Measurements from ENCODE around the gene SLC17A1. TPM values are rescaled to one million over a fixed set of nuclear protein-coding genes. Genes with fewer than 3 reads are reported as not detected.

Gene SLC17A1, protein sequence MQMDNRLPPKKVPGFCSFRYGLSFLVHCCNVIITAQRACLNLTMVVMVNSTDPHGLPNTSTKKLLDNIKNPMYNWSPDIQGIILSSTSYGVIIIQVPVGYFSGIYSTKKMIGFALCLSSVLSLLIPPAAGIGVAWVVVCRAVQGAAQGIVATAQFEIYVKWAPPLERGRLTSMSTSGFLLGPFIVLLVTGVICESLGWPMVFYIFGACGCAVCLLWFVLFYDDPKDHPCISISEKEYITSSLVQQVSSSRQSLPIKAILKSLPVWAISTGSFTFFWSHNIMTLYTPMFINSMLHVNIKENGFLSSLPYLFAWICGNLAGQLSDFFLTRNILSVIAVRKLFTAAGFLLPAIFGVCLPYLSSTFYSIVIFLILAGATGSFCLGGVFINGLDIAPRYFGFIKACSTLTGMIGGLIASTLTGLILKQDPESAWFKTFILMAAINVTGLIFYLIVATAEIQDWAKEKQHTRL
- not detected in 2 replicates for total RNA-seq

DNA sequence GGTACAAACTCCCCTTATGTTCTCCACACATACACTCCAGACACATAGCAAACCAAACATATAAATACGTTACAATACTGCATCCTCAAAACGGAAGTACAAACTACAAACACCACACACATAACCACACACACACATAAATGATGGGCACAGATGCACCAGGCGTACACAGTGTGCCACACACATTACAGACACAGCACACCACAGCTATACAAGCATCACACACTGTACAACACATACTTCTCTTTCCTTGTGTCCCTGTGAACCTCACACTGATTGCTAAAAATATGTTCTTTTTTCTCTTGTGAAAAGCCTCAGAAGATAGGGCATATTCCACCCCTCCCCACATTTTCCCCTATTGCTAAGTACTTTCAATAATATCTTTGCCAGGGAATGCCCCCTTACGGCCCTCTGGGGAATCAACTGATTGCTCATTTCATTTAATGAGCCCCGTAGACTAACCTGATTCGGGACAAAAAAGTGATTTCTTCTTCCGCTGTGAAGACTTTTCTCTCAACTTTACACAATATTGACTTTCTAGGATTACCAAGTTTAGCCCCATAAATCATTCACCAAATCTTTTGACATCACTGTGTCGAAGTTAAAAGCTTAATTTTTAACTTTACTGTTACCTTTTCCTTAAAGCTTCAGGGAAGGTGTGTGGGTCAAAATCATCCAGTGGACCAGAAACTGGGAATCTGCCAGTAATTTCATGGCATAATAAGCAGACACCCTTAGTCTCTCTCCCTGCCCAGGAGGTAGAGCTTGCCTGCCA lies at the start of gene SLC17A1:
Gene SLC17A1, minus strand, starts transcription at position 521 of the 775 bp plus-strand sequence. CDS start 1,495 bp downstream, outside the sequence.

DNA sequence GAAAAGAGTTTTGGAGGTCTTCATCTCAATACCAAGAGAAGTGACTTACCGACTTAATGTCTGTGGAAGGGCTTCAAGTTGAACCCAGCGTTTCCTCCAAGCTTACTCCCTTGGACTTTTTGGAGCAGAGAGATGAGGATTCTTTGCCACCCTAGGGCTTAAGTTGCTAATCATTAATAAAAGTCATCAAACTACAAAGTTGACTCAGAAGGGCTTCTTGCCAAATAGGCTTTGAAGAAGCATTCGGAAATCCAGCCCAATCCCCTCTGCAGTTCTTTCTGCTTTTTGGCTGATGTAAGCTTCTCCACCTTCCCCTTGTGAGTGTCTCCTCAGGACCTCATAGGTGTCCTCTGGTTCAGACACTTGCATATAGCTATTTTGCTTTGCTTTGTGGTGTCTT lies 42.3 kb upstream of the SLC17A1 start, which contains the start of gene SLC17A3:
Gene SLC17A3, minus strand, starts transcription at position 126 of the 400 bp plus-strand sequence. CDS start 5,856 bp downstream, outside the sequence.

DNA sequence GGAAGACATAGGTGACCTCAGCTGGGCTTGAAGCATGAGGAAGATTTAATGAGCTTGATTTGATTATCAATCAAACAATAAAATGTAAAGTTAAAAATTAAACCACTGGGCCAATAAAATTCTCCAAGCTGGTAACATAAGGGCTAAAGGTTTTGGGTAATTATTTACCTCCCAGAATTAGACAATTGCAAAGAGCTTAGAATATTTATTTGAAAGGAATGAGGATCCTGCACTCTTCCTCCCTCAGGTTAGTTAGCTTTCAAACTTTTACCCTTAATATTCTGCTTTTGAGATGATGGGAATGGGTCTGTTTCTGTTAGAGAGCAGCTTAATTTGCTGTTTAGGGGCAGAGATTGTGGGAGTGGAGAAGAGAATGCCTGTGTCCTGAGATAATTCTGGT lies 77.3 kb downstream of the SLC17A1 start, which contains the start of gene SLC17A4:
Gene SLC17A4, plus strand, starts transcription at position 208 of the 400 bp plus-strand sequence. CDS start 7,221 bp downstream, outside the sequence.

Other genes starting within 250 kb of the SLC17A1 start
- not detected in 2 replicates for gene SCGN, start 179.8 kb downstream of the SLC17A1 start, total RNA-seq
- gene SLC17A4, start 77.3 kb downstream of the SLC17A1 start, total RNA-seq = not detected in 2 replicates
- gene SLC17A3, start 42.2 kb upstream of the SLC17A1 start, total RNA-seq = not detected in 2 replicates
- not detected in 2 replicates for gene SLC17A2, start 98.6 kb upstream of the SLC17A1 start, total RNA-seq
- gene TRIM38, start 130.8 kb upstream of the SLC17A1 start, total RNA-seq = 7.5 and 8.2 TPM in 2 replicates

All from myometrial cell (primary cell).